Mesodermal cell (in vitro differentiated cells): ENCODE data around the gene TEX35.
"Not testable (repeated sequence)": the region's sequence is repeated elsewhere in the genome, so short reads cannot be mapped to it uniquely, and the experiment has no call there.

Experiments
- H3K27ac ChIP-seq: 2 replicates; pipeline ENCODE4 v1.7.0; 2013; ENCODE audit warnings: mild to moderate bottlenecking, low read depth, low read length, moderate library complexity; ENCODE audit not compliant: severe bottlenecking
- H3K36me3 ChIP-seq: 2 replicates; pipeline ENCODE4 v1.7.1; 2013; ENCODE audit warnings: mild to moderate bottlenecking, low read length, moderate library complexity; ENCODE audit not compliant: control insufficient read depth, insufficient read depth
- H3K4me1 ChIP-seq: one replicate; pipeline ENCODE4 v1.7.1; 2013; ENCODE audit warnings: mild to moderate bottlenecking, low read length; ENCODE audit not compliant: insufficient read depth, control insufficient read depth, poor library complexity, severe bottlenecking
- H3K4me3 ChIP-seq: 2 replicates; pipeline ENCODE4 v1.7.0; 2013; ENCODE audit warnings: low read length, control low read depth, mild to moderate bottlenecking; ENCODE audit not compliant: insufficient read depth, poor library complexity, severe bottlenecking; ENCODE audit errors: extremely low read depth
- H3K9me3 ChIP-seq: 2 replicates; pipeline ENCODE4 v1.7.1; 2013; ENCODE audit warnings: mild to moderate bottlenecking, low read length, moderate library complexity; ENCODE audit not compliant: control insufficient read depth
- WGBS, 2 experiments: methylation state at CpG; one replicate each; pipeline ENCODE4 v1.1.5; 2013; ENCODE audit warnings: missing lambda C conversion rate in 2 of 2; ENCODE audit not compliant: insufficient coverage in 2 of 2; 5-methylcytosine and 5-hydroxymethylcytosine counted together

Gene TEX35

DNA sequence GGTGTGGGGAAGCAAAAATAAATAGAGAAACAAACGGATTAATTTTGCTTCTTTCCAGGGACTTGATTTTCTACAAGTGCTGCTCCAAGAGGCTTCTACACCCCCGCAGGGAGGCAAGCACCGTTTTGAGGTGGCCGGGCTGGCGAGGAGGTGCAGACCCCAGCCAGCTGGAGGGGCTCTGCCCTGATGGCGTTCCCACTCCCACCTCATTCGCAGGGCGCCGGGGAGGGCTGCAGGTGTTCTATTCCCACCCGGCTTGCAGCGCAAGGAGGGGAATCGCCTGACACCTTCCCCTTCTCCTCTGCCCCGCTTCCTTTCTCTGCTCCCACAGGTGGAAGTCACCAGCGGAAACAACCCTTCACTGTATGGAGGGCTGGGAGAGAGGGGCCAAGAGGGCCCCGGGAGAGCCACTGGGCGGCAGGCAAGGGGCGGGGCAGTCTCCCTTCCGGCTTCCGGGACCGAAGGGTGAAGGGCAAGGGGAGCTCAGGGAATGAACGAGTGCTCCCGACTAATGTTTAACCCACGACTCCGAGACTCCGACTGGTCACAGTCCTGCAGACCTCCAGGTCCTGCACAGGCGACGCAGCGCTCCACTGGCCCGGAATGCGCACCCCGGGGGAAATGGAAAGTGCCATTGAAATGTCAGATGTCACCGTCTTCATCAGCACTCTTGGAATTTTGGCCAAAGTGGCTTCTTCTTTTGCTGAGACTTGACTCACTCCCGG is 29.1 kb downstream of the TEX35 start:
- Histone ChIP-seq H3K4me3 (peak overlapping the region; percentile 72), H3K9me3 (no peaks in the 10 kb centered on the region), H3K36me3 (no peaks in the 10 kb centered on the region), H3K4me1 (peaks cover 19% of the 10 kb centered on the region), H3K27ac (peak overlapping the region; percentile 66)
- WGBS, 2 experiments, result 5 to 13% methylated on average over 24 to 25 of the region's 33 CpGs

DNA sequence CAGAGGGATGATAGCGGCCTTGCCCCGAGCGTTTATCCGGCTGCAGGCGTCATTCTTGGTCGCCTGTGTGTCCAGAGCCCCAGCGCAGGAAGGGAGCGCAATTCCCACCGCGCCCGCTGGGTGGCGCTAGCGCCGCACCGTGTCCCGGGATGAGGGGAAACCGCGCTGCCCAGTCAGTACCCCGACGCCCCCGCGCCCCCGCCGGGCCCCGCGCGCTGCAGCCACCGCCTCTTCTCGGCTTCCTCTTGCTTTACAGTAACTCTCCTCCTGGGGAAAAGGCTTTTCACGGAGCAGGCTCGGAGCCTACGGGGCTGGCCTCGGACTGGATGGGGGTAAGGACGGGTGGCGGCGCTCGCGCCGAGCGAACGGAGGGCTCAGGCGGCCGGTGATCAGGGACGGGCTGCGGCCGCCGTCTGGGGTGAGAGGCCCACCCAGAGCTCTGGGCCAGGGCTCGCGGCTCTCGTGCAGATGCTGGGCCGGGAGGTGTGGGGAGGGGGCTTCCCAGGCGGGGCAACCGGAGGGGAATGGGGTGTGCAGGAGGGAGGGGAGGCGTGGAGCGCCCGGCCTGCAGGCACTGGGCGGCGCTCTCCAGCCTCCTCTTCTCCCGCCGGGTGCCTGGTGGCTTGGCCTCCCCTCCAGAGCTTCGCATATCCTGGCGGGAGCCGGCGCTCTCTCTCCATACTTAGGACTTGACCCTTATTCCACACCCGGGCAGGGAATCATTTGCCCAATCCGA is 29.8 kb downstream of the TEX35 start:
- Histone ChIP-seq H3K4me1 (peaks cover 12% of the 10 kb centered on the region), H3K36me3 (no peaks in the 10 kb centered on the region), H3K4me3 (peak overlapping the region; percentile 72), H3K27ac (peak overlapping the region; percentile 88), H3K9me3 (no peaks in the 10 kb centered on the region)
- WGBS, 2 experiments, result 1% methylated on average over 35 to 42 of the region's 66 CpGs

GRCh38 chr1:178543290-178543607 is 30.3 kb downstream of the TEX35 start:
- H3K36me3 ChIP-seq, result no peaks in the 10 kb centered on the region
- peak overlapping the region; percentile 72 for H3K4me3 ChIP-seq
- peak overlapping the region; percentile 88 for H3K27ac ChIP-seq
- H3K9me3 ChIP-seq, result no peaks in the 10 kb centered on the region
- peaks cover 6% of the 10 kb centered on the region for H3K4me1 ChIP-seq
- WGBS, 2 experiments, result 11 to 12% methylated on average over 9 to 10 of the region's 10 CpGs

DNA sequence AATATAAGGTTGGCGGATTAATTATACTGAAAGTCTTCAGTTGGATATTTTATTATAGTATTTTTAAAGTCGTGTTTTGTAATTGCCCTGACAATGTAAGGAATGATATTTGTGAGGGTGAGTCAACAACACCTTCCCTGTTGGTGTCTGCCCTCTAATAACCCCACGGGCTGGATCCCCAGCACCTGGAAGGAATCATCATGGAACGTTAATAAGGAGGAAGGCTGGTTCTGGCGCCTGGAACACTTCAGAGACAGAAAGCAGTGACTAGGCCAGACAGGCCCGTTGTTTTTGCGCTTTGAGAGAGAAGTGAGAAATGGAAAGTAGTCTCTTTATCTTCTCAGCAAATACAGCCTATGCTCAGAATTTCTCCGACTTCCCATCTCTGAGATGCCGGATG is 31.6 kb downstream of the TEX35 start:
- Histone ChIP-seq H3K4me1 (no peaks in the 10 kb centered on the region), H3K27ac (no peak overlapping the region), H3K4me3 (no peak overlapping the region), H3K9me3 (no peaks in the 10 kb centered on the region), H3K36me3 (no peaks in the 10 kb centered on the region)
- WGBS, 2 experiments, result 93 to 100% methylated on average over 2 to 7 of the region's 9 CpGs

DNA sequence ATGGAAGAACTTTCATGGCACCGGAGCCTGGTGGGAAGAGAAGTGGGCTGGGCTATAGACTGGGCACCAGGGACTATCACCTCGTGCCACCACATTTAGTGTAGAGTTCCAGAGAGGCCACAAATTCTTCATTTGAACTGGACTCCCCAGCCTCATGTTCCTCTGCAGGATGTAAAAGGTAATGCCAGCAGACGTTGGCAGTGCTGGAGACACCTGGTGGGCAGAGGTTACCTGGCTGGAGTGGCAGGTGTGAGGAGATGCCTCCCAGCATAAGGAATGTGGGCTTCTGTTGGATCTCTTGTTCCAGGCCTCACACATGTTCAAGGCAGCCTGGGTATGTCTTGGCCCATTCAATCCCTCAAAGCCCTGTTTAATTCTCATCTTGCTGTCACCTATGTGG is 35.2 kb downstream of the TEX35 start:
- Histone ChIP-seq H3K4me3 (no peak overlapping the region), H3K36me3 (no peaks in the 10 kb centered on the region), H3K27ac (no peak overlapping the region), H3K9me3 (no peaks in the 10 kb centered on the region), H3K4me1 (no peaks in the 10 kb centered on the region)
- 76 to 91% methylated on average over 3 of the region's 3 CpGs for WGBS, 2 experiments

DNA sequence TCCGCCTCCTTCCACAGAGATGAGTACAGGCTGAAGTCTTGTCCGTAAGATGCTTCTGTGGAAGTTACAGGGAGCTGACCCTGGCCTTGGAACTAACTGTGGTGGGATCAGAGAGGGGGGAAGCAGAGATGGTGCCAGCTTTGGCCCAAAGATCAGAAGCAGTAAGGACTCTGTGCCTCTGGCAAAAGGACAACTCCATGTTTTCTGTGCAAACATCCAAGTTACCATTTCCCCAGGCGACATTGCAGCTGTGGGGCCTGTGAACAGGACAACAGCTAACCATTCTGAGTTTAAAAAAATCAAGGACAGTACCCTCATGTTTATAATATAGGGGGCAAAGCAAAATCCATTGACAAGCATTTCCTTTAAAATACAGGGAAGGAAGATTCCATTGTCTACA is 38.4 kb downstream of the TEX35 start:
- H3K27ac ChIP-seq, result no peak overlapping the region
- H3K9me3 ChIP-seq, result no peaks in the 10 kb centered on the region
- 87 to 95% methylated on average over 2 to 3 of the region's 3 CpGs for WGBS, 2 experiments
- no peaks in the 10 kb centered on the region for H3K36me3 ChIP-seq
- H3K4me3 ChIP-seq, result no peak overlapping the region
- no peaks in the 10 kb centered on the region for H3K4me1 ChIP-seq

GRCh38 chr1:178551940-178552339 is 39.0 kb downstream of the TEX35 start:
- Histone ChIP-seq H3K4me3 (no peak overlapping the region), H3K27ac (no peak overlapping the region), H3K4me1 (no peaks in the 10 kb centered on the region), H3K36me3 (no peaks in the 10 kb centered on the region), H3K9me3 (no peaks in the 10 kb centered on the region)
- whole genome bisulfite sequencing, 2 experiments, result 100% methylated on average over 1 of the region's 3 CpGs; no CpG with 5 or more reads in 1 of the 2 experiments

GRCh38 chr1:178552856-178553255 is 39.9 kb downstream of the TEX35 start:
- Histone ChIP-seq H3K27ac (no peak overlapping the region), H3K36me3 (no peaks in the 10 kb centered on the region), H3K4me1 (no peaks in the 10 kb centered on the region), H3K4me3 (no peak overlapping the region), H3K9me3 (no peaks in the 10 kb centered on the region)
- WGBS, 2 experiments, result 80% methylated on average over 3 of the region's 3 CpGs; no CpG with 5 or more reads in 1 of the 2 experiments

DNA sequence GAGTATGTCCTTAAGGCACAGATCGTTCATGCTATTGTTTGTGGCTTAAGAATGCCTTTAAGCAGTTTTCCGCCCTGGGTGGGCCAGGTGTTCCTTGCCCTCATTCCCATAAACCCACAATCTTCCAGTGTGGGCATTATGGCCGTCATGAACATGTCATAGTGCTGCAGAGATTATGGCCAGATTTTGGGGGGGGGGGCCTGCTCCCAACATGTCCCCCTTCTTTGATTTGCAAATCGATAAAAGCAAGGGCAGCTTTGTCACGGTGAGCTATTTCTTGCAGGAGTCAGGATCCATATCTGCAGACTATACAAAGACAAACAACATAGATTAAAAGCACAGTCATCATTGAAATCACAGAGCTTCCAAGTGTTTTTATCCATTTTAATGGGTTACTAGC is 41.4 kb downstream of the TEX35 start:
- H3K36me3 ChIP-seq, H3K27ac ChIP-seq, H3K4me1 ChIP-seq, H3K9me3 ChIP-seq, H3K4me3 ChIP-seq: not testable (repeated sequence)
- WGBS, 2 experiments, result 92 to 100% methylated on average over 2 of the region's 5 CpGs

GRCh38 chr1:178555613-178556012 is 42.7 kb downstream of the TEX35 start:
- H3K4me3 ChIP-seq, H3K4me1 ChIP-seq, H3K36me3 ChIP-seq, H3K27ac ChIP-seq, H3K9me3 ChIP-seq: not testable (repeated sequence)
- WGBS, 2 experiments, result no CpG with 5 or more reads among the region's 1 CpG

GRCh38 chr1:178558816-178559215 is 45.9 kb downstream of the TEX35 start:
- H3K27ac ChIP-seq, H3K9me3 ChIP-seq, H3K36me3 ChIP-seq, H3K4me1 ChIP-seq, H3K4me3 ChIP-seq: not testable (repeated sequence)
- WGBS, 2 experiments, result 65 to 69% methylated on average over 5 of the region's 5 CpGs
